ENCODE results near the gene CRYL1. TPM values are rescaled to one million over a fixed set of nuclear protein-coding genes. Genes with fewer than 3 reads are reported as not detected.
A peak's percentile ranks its signal among the peaks of the same experiment; 100 is the strongest.

Gene CRYL1
- total and polyA plus RNA-seq, 2 of the 8 experiments (the other 6 are each of a cell fraction or from before 2014, with no cell fraction given): 1.9 to 6.4 TPM

DNA sequence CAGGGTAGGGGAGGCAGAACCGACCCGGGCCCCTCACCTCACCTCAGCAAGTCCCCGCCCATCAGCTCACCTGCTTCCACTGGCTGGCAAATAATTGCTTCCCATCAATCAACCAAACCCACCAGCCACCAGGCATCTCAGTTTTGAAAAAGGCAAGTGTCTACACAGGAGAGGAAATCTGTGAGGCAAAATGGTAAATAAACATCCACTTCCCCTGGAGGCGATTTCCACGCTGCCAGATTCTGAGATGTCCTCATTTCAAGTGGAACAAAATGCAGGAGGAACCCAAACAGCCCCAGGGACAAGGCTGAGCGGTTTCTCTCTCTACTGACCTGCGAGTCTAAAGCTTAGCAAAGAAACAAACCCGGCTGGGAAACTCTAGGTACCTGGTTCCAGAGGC, 117.5 kb downstream of the CRYL1 start:
- no peak overlapping the region for H3K4me2 ChIP-seq (ENCODE audit: insufficient read depth in 1 of 2, low read depth in 2 of 2, low read length in 2 of 2)
- H3K27me3 ChIP-seq (replicated peaks in 1 of 4; ENCODE audit: control insufficient read depth in 3 of 4, extremely low read depth in 1 of 4, insufficient read depth in 3 of 4, low read length in 3 of 4): peaks cover 0 to 3% (median 0%) of the 10 kb centered on the region in 4 experiments; a peak in 3 of 7 replicates
- H3K4me1 ChIP-seq (replicated peaks in 1 of 4; ENCODE audit: control insufficient read depth in 3 of 4, insufficient read depth in 4 of 4, low read length in 3 of 4): peaks cover 4 to 20% (median 10%) of the 10 kb centered on the region in 4 experiments
- 0 out of 2 replicates have a peak, but pooled peaks cover 2% of the 10 kb centered on the region for H3K23me2 ChIP-seq (ENCODE audit: low read depth, low read length)
- no peaks in the 10 kb centered on the region for H3K79me2 ChIP-seq (ENCODE audit: control insufficient read depth in 1 of 2, insufficient read depth in 2 of 2, low read length in 2 of 2)
- WGBS, 2 experiments (ENCODE audit: extremely low coverage in 1 of 2, insufficient coverage in 1 of 2, insufficient read length in 1 of 2, insufficient replicate concordance in 2 of 2, low coverage in 1 of 2, low lambda C conversion rate in 2 of 2, missing lambda C conversion rate in 1 of 2): 70% methylated on average over 8 of the region's 8 CpGs; no CpG with 5 or more reads in 1 of the 2 experiments
- ChIA-PET POLR2A (ENCODE audit: partially characterized antibody) (no interaction called here), CTCF (ENCODE audit: partially characterized antibody) (interaction anchor here (1.1 kb wide), 1 partner anchor 211 kb away, joined by 3 read pairs; no protein-coding TSS in a partner anchor)
- FAIRE-seq (no peak), DNase-seq (ENCODE audit: low read depth in 1 of 2, low spot score in 2 of 2) (no peak)
- H4K20me1 ChIP-seq (replicated peaks in 1 of 2; ENCODE audit: control insufficient read depth in 1 of 2, insufficient read depth in 2 of 2, low read length in 2 of 2): no peaks in the 10 kb centered on the region
- H4K8ac ChIP-seq (ENCODE audit: extremely low read depth, insufficient read depth, low read length): no peak overlapping the region
- H2BK12ac ChIP-seq (ENCODE audit: low read depth, low read length): no peak overlapping the region
- H3K9ac ChIP-seq (replicated peaks in 1 of 4; ENCODE audit: extremely low read depth in 1 of 4, low read depth in 3 of 4, low read length in 3 of 4): no peak overlapping the region
- no peak overlapping the region for H2AFZ ChIP-seq (ENCODE audit: low read length)
- no peak overlapping the region for H3K18ac ChIP-seq (ENCODE audit: extremely low read depth, low read length)
- H3K56ac ChIP-seq (replicated peaks; ENCODE audit: insufficient read length, low read depth, low read length): no peak overlapping the region
- H4K5ac ChIP-seq (ENCODE audit: insufficient read length, low read depth, low read length): no peak overlapping the region
- no peaks in the 10 kb centered on the region for H3K36me3 ChIP-seq (ENCODE audit: control insufficient read depth in 2 of 4, insufficient read depth in 4 of 4, low read length in 3 of 4)
- no peak overlapping the region for H2BK15ac ChIP-seq (ENCODE audit: low read length)
- no peak overlapping the region for H3K4ac ChIP-seq (replicated peaks; ENCODE audit: insufficient read length, low read depth, low read length)
- no peak overlapping the region for H3K23ac ChIP-seq (ENCODE audit: insufficient read length)
- no peak overlapping the region for H2BK120ac ChIP-seq (replicated peaks; ENCODE audit: low read depth, low read length)
- H2AK5ac ChIP-seq (ENCODE audit: low read depth, low read length): no peak overlapping the region
- no peaks in the 10 kb centered on the region for H3K9me3 ChIP-seq (ENCODE audit: insufficient read depth in 2 of 2, low read depth in 1 of 2, low read length in 1 of 2)
- no peak overlapping the region for H3K14ac ChIP-seq (ENCODE audit: insufficient read length)
- no peak overlapping the region for H4K91ac ChIP-seq (replicated peaks; ENCODE audit: insufficient read length, low read length)
- 0 out of 2 replicates have a peak overlapping the region, but pooled peaks have one; percentile 5 for H2BK5ac ChIP-seq (ENCODE audit: low read depth, low read length)
- no peak overlapping the region for H3K4me3 ChIP-seq (ENCODE audit: extremely low read depth in 1 of 4, insufficient read depth in 2 of 4, low read depth in 3 of 4, low read length in 4 of 4)
- no peak overlapping the region for H2BK20ac ChIP-seq (ENCODE audit: low read length)
- no peaks in the 10 kb centered on the region for H3K79me1 ChIP-seq (ENCODE audit: low read depth, low read length)
- H3K27ac ChIP-seq (ENCODE audit: low read depth, low read length): no peak overlapping the region
- TF ChIP-seq TBP (IDR thresholded peaks at IDR 0.05; ENCODE audit: low read depth, low read length) (no peak), KDM1A (IDR thresholded peaks at IDR 0.05; ENCODE audit: borderline replicate concordance, low read length) (no peak), CTBP2 (IDR thresholded peaks at IDR 0.05; ENCODE audit: borderline replicate concordance, insufficient read depth, insufficient read length, low read length) (no peak), JUND (IDR thresholded peaks at IDR 0.05; ENCODE audit: low read length) (no peak), BACH1 (IDR thresholded peaks at IDR 0.05; ENCODE audit: low read length) (no peak), HDAC6 (IDR thresholded peaks at IDR 0.05; ENCODE audit: low read depth, low read length) (no peak), EZH2 (IDR thresholded peaks at IDR 0.05; ENCODE audit: low read depth, low read length, severe bottlenecking) (no peak), KDM5A (IDR thresholded peaks at IDR 0.05; ENCODE audit: low read length) (no peak)
- TF ChIP-seq, protein P1, sequence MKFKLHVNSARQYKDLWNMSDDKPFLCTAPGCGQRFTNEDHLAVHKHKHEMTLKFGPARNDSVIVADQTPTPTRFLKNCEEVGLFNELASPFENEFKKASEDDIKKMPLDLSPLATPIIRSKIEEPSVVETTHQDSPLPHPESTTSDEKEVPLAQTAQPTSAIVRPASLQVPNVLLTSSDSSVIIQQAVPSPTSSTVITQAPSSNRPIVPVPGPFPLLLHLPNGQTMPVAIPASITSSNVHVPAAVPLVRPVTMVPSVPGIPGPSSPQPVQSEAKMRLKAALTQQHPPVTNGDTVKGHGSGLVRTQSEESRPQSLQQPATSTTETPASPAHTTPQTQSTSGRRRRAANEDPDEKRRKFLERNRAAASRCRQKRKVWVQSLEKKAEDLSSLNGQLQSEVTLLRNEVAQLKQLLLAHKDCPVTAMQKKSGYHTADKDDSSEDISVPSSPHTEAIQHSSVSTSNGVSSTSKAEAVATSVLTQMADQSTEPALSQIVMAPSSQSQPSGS (IDR thresholded peaks at IDR 0.05; ENCODE audit: low read length): no peak
- TF ChIP-seq, protein P2, sequence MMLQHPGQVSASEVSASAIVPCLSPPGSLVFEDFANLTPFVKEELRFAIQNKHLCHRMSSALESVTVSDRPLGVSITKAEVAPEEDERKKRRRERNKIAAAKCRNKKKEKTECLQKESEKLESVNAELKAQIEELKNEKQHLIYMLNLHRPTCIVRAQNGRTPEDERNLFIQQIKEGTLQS (IDR thresholded peaks at IDR 0.05; ENCODE audit: insufficient read depth, low read depth, low read length): no peak
- TF ChIP-seq, protein P3, sequence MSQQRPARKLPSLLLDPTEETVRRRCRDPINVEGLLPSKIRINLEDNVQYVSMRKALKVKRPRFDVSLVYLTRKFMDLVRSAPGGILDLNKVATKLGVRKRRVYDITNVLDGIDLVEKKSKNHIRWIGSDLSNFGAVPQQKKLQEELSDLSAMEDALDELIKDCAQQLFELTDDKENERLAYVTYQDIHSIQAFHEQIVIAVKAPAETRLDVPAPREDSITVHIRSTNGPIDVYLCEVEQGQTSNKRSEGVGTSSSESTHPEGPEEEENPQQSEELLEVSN (IDR thresholded peaks at IDR 0.05): no peak
